Calu3 (cell line): Measurements from ENCODE around the gene MRPL55. TPM values are rescaled to one million over a fixed set of nuclear protein-coding genes. Genes with fewer than 3 reads are reported as not detected.
A peak's percentile ranks its signal among the peaks of the same experiment; 100 is the strongest.

Experiments
- BruUV-seq: library from RNA; stranded (reverse); fragments of 400-500 nt; replicated peaks from 2 replicates; lab custom pipeline; 2021; lab: Mats Ljungman, UMichigan
- CTCF ChIA-PET: fragments of 300-600 bp; sonication (Branson Sonifier 250); formaldehyde crosslinking; loops from one replicate; lab custom pipeline; 2022; ENCODE audit warnings: antibody characterized with exemption; lab: Charles Lee
- DNase-seq: peaks from one replicate; pipeline ENCODE4 v3.0.0; 2022
- H3K27ac Mint-ChIP-seq: one replicate; pipeline ENCODE4 v1.8.0; 2022; ENCODE audit warnings: mixed read lengths; ENCODE audit not compliant: unreplicated experiment
- H3K27me3 Mint-ChIP-seq: one replicate; pipeline ENCODE4 v1.8.0; 2022; ENCODE audit warnings: mixed read lengths; ENCODE audit not compliant: unreplicated experiment
- H3K36me3 Mint-ChIP-seq: one replicate; pipeline ENCODE4 v1.8.0; 2022; ENCODE audit warnings: mild to moderate bottlenecking, moderate library complexity, mixed read lengths; ENCODE audit not compliant: insufficient read depth, unreplicated experiment
- H3K4me1 Mint-ChIP-seq: one replicate; pipeline ENCODE4 v1.8.0; 2022; ENCODE audit warnings: mild to moderate bottlenecking, low read depth, mixed read lengths; ENCODE audit not compliant: unreplicated experiment
- H3K4me3 Mint-ChIP-seq: one replicate; pipeline ENCODE4 v1.8.0; 2022; ENCODE audit warnings: mild to moderate bottlenecking, low read depth, moderate library complexity, mixed read lengths; ENCODE audit not compliant: unreplicated experiment
- H3K9me3 Mint-ChIP-seq: one replicate; pipeline ENCODE4 v1.8.0; 2022; ENCODE audit warnings: low read depth, mixed read lengths; ENCODE audit not compliant: unreplicated experiment
- intact Hi-C: fragments of 100-400 bp; cut with micrococcal nuclease; formaldehyde crosslinking; loops from one replicate; pipeline ENCODE4 v1.10.0; 2022; ENCODE audit not compliant: unreplicated experiment
- total RNA-seq: library from RNA; stranded (reverse); gene quantifications from 2 replicates; pipeline ENCODE4 v1.2.3, GENCODE V29; 2022
- TF ChIP-seq, protein P1 (sequence below): fragments of 200-600 bp; IDR thresholded peaks from one replicate; pipeline ENCODE4 v1.8.0; 2022; ENCODE audit warnings: antibody characterized with exemption; ENCODE audit not compliant: unreplicated experiment

The MRPL55 gene
- total RNA-seq, 1 experiment from 2014 or later = 72.3 TPM

- BruUV-seq = no TSS peak
- H3K4me1 Mint-ChIP-seq = peaks cover 6% of the 10 kb centered on the region
- DNase-seq = no peak
These were observed 31.4 kb downstream of the MRPL55 start for GRCh38 chr1:228077565-228078330.

GRCh38 chr1:228076796-228077430 lies 32.2 kb downstream of the MRPL55 start:
- BruUV-seq = no TSS peak
- CTCF ChIA-PET = interaction anchor here (1.2 kb wide), 1 partner anchor 77 kb away, joined by 4 read pairs; no protein-coding TSS in a partner anchor
- Mint-ChIP-seq H3K4me3 (no peak overlapping the region), H3K27me3 (peaks cover 60% of the 10 kb centered on the region), H3K9me3 (no peaks in the 10 kb centered on the region), H3K4me1 (peaks cover 6% of the 10 kb centered on the region), H3K36me3 (peaks cover 28% of the 10 kb centered on the region), H3K27ac (peak overlapping the region; percentile 20)
- TF ChIP-seq, protein P1, sequence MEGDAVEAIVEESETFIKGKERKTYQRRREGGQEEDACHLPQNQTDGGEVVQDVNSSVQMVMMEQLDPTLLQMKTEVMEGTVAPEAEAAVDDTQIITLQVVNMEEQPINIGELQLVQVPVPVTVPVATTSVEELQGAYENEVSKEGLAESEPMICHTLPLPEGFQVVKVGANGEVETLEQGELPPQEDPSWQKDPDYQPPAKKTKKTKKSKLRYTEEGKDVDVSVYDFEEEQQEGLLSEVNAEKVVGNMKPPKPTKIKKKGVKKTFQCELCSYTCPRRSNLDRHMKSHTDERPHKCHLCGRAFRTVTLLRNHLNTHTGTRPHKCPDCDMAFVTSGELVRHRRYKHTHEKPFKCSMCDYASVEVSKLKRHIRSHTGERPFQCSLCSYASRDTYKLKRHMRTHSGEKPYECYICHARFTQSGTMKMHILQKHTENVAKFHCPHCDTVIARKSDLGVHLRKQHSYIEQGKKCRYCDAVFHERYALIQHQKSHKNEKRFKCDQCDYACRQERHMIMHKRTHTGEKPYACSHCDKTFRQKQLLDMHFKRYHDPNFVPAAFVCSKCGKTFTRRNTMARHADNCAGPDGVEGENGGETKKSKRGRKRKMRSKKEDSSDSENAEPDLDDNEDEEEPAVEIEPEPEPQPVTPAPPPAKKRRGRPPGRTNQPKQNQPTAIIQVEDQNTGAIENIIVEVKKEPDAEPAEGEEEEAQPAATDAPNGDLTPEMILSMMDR = no peak
- intact Hi-C loops = no loop called here
- DNase-seq = no peak

More at GRCh38 chr1:228077565-228078330, 31.4 kb downstream of the MRPL55 start:
- Mint-ChIP-seq H3K4me3 (no peak overlapping the region), H3K36me3 (peaks cover 37% of the 10 kb centered on the region), H3K9me3 (no peaks in the 10 kb centered on the region), H3K27me3 (peaks cover 52% of the 10 kb centered on the region), H3K27ac (peak overlapping the region; percentile 20)
- TF ChIP-seq, protein P1 = no peak
- intact Hi-C loops = no loop called here
- CTCF ChIA-PET = interaction anchor here (1.2 kb wide), 1 partner anchor 78 kb away, joined by 4 read pairs; no protein-coding TSS in a partner anchor

- Mint-ChIP-seq H3K27me3 (peaks cover 71% of the 10 kb centered on the region), H3K27ac (no peak overlapping the region), H3K4me3 (no peak overlapping the region), H3K36me3 (peaks cover 19% of the 10 kb centered on the region), H3K4me1 (no peaks in the 10 kb centered on the region), H3K9me3 (no peaks in the 10 kb centered on the region)
- CTCF ChIA-PET = no interaction called here
- TF ChIP-seq, protein P1 = no peak
- BruUV-seq = no TSS peak
- intact Hi-C loops = no loop called here
- no peak for DNase-seq
These were observed 33.3 kb downstream of the MRPL55 start for GRCh38 chr1:228075801-228076271.

DNA sequence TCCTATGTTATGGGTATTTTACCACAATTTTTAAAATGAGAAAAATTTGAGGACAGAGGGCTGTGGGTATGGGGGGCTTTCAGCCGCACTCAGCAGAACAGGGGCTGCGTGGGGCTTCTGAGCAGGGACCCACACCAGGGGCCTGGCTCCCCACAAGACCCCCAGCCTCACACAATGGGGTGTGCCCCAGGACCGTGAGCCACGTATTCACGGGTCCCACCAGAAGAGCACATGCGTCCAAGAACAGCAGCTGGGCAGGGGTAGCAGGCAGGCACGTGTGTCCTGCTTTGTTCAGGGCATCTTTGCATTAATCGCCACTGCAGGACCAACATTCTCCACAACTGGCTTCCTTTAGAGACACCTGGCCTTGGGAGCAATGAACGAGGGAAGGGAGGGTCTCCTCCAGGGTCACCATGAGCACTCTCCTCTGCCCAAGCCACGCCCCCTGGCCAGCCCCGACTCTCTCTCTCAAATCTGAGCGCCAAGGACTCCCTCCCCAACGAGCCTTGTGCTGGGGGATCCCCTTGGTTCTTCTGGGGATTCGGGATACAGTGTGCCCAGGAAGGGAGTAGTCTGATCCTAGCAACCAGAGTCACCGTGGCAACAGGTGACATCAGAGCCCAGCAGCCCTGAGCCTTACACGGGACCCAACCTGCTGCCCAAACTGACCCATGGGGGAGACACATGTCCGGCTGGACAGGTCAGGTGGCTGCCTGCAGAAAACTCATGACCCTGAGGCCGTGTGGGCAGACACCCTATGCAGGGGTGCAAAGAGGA lies 34.0 kb downstream of the MRPL55 start:
- H3K27me3 Mint-ChIP-seq = peaks cover 78% of the 10 kb centered on the region
- H3K4me1 Mint-ChIP-seq = no peaks in the 10 kb centered on the region
- CTCF ChIA-PET = no interaction called here
- BruUV-seq = no TSS peak
- no peak overlapping the region for H3K4me3 Mint-ChIP-seq
- TF ChIP-seq, protein P1 = no peak
- intact Hi-C loops = loop anchor here (5.0 kb wide), 1 partner anchor 78 kb away; no protein-coding TSS in a partner anchor
- H3K9me3 Mint-ChIP-seq = no peaks in the 10 kb centered on the region
- no peak overlapping the region for H3K27ac Mint-ChIP-seq
- DNase-seq = no peak
- H3K36me3 Mint-ChIP-seq = peaks cover 19% of the 10 kb centered on the region
